Measurements from ENCODE around the gene IFT20. TPM values are rescaled to one million over a fixed set of nuclear protein-coding genes. Genes with fewer than 3 reads are reported as not detected.

Gene IFT20
- total and polyA plus RNA-seq, 2 of the 13 experiments (the other 11 are each of a cell fraction or from before 2014, with no cell fraction given) = 28.0 to 37.8 TPM

GRCh38 chr17:28367641-28368305 is 32.5 kb upstream of the IFT20 start:
- peaks cover 52% of the 10 kb centered on the region for H3K4me1 ChIP-seq (ENCODE audit: insufficient read depth, low read length)
- H3K4me2 ChIP-seq (ENCODE audit: low read depth, low read length) = peak overlapping the region; percentile 96
- DNase-seq (ENCODE audit: low spot score) = no peak
- intact Hi-C loops (cut with micrococcal nuclease; ENCODE audit: unreplicated experiment) = no loop called here
- no peak overlapping the region for H2AFZ ChIP-seq (ENCODE audit: low read length)
- no peaks in the 10 kb centered on the region for H3K9me3 ChIP-seq (ENCODE audit: low read length)
- H3K27me3 ChIP-seq (ENCODE audit: control insufficient read depth in 1 of 2, insufficient read depth in 2 of 2, low read length in 2 of 2) = no peaks in the 10 kb centered on the region
- WGBS (ENCODE audit: low lambda C conversion rate) = 80% methylated on average over 19 of the region's 21 CpGs
- no peak for ATAC-seq
- no TSS peak for BruUV-seq (replicated peaks)
- in situ Hi-C loops (cut with HindIII; ENCODE audit: extremely low pct_ligation_motif_present, low pct_unique_long_range_greater_than_20kb) = no loop called here
- POLR2A ChIA-PET = interaction anchor here (0.5 to 8.3 kb wide), 17 partner anchors 11 to 113 kb away, joined by 3 to 183 read pairs (median 6); partner anchors contain the start of genes IFT20, POLDIP2, SLC46A1 and TMEM97
- peaks cover 2 to 14% of the 10 kb centered on the region in 2 experiments; a peak in 4 of 5 replicates for H3K36me3 ChIP-seq (replicated peaks in 1 of 2; ENCODE audit: control insufficient read depth in 1 of 2, insufficient read depth in 2 of 2, low read length in 2 of 2)
- H3K79me2 ChIP-seq (ENCODE audit: insufficient read depth, low read length) = peaks cover 7% of the 10 kb centered on the region
- no peak for FAIRE-seq
- H3K27ac ChIP-seq (ENCODE audit: extremely low read length, insufficient read depth, low read length) = peak overlapping the region; percentile 92
- no peaks in the 10 kb centered on the region for H4K20me1 ChIP-seq (ENCODE audit: insufficient read depth, low read length)
- CTCF ChIA-PET (ENCODE audit: low intra/inter-chr PET ratio, low total read pairs) = no interaction called here
- H3K9ac ChIP-seq (ENCODE audit: insufficient read depth, low read depth, low read length) = 0 out of 2 replicates have a peak overlapping the region, but pooled peaks have one; percentile 24
- peak overlapping the region in 1 of 3 experiments; percentile 77; a peak in 1 of 6 replicates for H3K4me3 ChIP-seq (replicated peaks in 1 of 3; ENCODE audit: insufficient read depth in 1 of 3, low read depth in 2 of 3, low read length in 3 of 3)
- TF ChIP-seq ZBTB33 (CRISPR knock-in tag; IDR thresholded peaks at IDR 0.05) = peak; percentile 64; the same call in 1 of the 2 replicates
- no peak for TF ChIP-seq ZFP1 (CRISPR knock-in tag; IDR thresholded peaks at IDR 0.05)
- TF ChIP-seq ZSCAN5A (CRISPR knock-in tag; IDR thresholded peaks at IDR 0.05; ENCODE audit: borderline replicate concordance) = no peak
- no peak for TF ChIP-seq HOXA5 (CRISPR knock-in tag; IDR thresholded peaks at IDR 0.05)
- 0 out of 2 replicates have a peak, but pooled peaks have one; percentile 13 for TF ChIP-seq ZNF556 (CRISPR knock-in tag; IDR thresholded peaks at IDR 0.05; ENCODE audit: borderline replicate concordance)
- no peak for TF ChIP-seq HDAC1 (CRISPR knock-in tag; IDR thresholded peaks at IDR 0.05)
- 0 out of 2 replicates have a peak, but pooled peaks have one; percentile 19 for TF ChIP-seq IRX3 (CRISPR knock-in tag; IDR thresholded peaks at IDR 0.05; ENCODE audit: borderline replicate concordance, low read depth)
- no peak for TF ChIP-seq SCMH1 (CRISPR knock-in tag; IDR thresholded peaks at IDR 0.05; ENCODE audit: borderline replicate concordance)
- TF ChIP-seq SMC3 (IDR thresholded peaks at IDR 0.05; ENCODE audit: low read length) = no peak
- peak; percentile 39; the same call in 1 of the 2 replicates for TF ChIP-seq GABPB1 (CRISPR knock-in tag; IDR thresholded peaks at IDR 0.05)
- 0 out of 2 replicates have a peak, but pooled peaks have one; percentile 44 for TF ChIP-seq NR0B2 (CRISPR knock-in tag; IDR thresholded peaks at IDR 0.05)
- 0 out of 2 replicates have a peak, but pooled peaks have one; percentile 74 for TF ChIP-seq CHCHD3 (CRISPR knock-in tag; IDR thresholded peaks at IDR 0.05)
- 0 out of 2 replicates have a peak, but pooled peaks have one; percentile 33 for TF ChIP-seq MEIS1 (CRISPR knock-in tag; IDR thresholded peaks at IDR 0.05; ENCODE audit: borderline replicate concordance)
- TF ChIP-seq KDM3A (CRISPR knock-in tag; IDR thresholded peaks at IDR 0.05; ENCODE audit: low read depth) = no peak
- TF ChIP-seq ZNF776 (CRISPR knock-in tag; IDR thresholded peaks at IDR 0.05) = no peak
- peak; percentile 61; the same call in 1 of the 2 replicates for TF ChIP-seq HNRNPL (IDR thresholded peaks at IDR 0.05; ENCODE audit: low read depth, low read length)
- no peak for TF ChIP-seq THAP7 (CRISPR knock-in tag; IDR thresholded peaks at IDR 0.05)
- TF ChIP-seq U2AF1 (optimal IDR thresholded peaks at IDR 0.05; ENCODE audit: low read depth, low read length) = no peak
- no peak for TF ChIP-seq ZNF207 (IDR thresholded peaks at IDR 0.05; ENCODE audit: borderline replicate concordance)
- TF ChIP-seq SNRNP70 (IDR thresholded peaks at IDR 0.05; ENCODE audit: low read depth, low read length) = no peak

Measured in HepG2 (cell line).